NCI-H774 (cell line): ENCODE results near the gene USH1C.
A peak's percentile ranks its signal among the peaks of the same experiment; 100 is the strongest.

Experiments used
- DNase-seq: peaks from one replicate; lab custom pipeline; 2025; lab: John Stamatoyannopoulos, UW

USH1C gene

GRCh38 chr11:17504330-17505107 lies 39.7 kb downstream of the USH1C start:
- peak; percentile 69 for DNase-seq

- no peak for DNase-seq
These were observed 41.6 kb downstream of the USH1C start for GRCh38 chr11:17502630-17503029.

- no peak for DNase-seq
These were observed 43.5 kb downstream of the USH1C start for GRCh38 chr11:17500673-17501072.

- no peak for DNase-seq
These were observed 45.7 kb downstream of the USH1C start for GRCh38 chr11:17498475-17498874.

- DNase-seq, result peak; percentile 85
These were observed 46.2 kb downstream of the USH1C start for GRCh38 chr11:17498058-17498457.

- DNase-seq, result no peak
These were observed 47.8 kb downstream of the USH1C start for GRCh38 chr11:17496406-17496805.

- DNase-seq, result no peak
These were observed 50.2 kb downstream of the USH1C start for GRCh38 chr11:17494019-17494418.

GRCh38 chr11:17490938-17491337 lies 53.3 kb downstream of the USH1C start:
- no peak for DNase-seq

- no peak for DNase-seq
These were observed 54.0 kb downstream of the USH1C start for GRCh38 chr11:17490232-17490631.

- no peak for DNase-seq
These were observed 54.5 kb downstream of the USH1C start for GRCh38 chr11:17489751-17490150.

GRCh38 chr11:17488563-17488962 lies 55.7 kb downstream of the USH1C start:
- DNase-seq, result no peak

- DNase-seq, result no peak
These were observed 57.6 kb downstream of the USH1C start for GRCh38 chr11:17486646-17487045.

- DNase-seq, result no peak
These were observed 60.7 kb downstream of the USH1C start for GRCh38 chr11:17483505-17483904.

GRCh38 chr11:17481905-17482304 lies 62.3 kb downstream of the USH1C start:
- DNase-seq, result no peak

GRCh38 chr11:17479284-17480214 lies 64.7 kb downstream of the USH1C start:
- peak; percentile 52 for DNase-seq

GRCh38 chr11:17478070-17478469 lies 66.1 kb downstream of the USH1C start:
- no peak for DNase-seq

- no peak for DNase-seq
These were observed 66.9 kb downstream of the USH1C start for GRCh38 chr11:17477361-17477760.

GRCh38 chr11:17477084-17477333 lies 67.2 kb downstream of the USH1C start:
- no peak for DNase-seq

- DNase-seq, result peak; percentile 19
These were observed 67.7 kb downstream of the USH1C start, which contains the start of gene ABCC8 for GRCh38 chr11:17476317-17477083. ABCC8 (minus strand) TSS chr11:17476845; CDS start chr11:17476776, 69 bp downstream.

- no peak for DNase-seq
These were observed 68.4 kb downstream of the USH1C start for GRCh38 chr11:17475666-17476316.

- no peak for DNase-seq
These were observed 71.0 kb downstream of the USH1C start for GRCh38 chr11:17473071-17473744.
